CD4-positive, CD25-positive, alpha-beta regulatory T cell (primary cell): ENCODE measurements around the gene ORM1. TPM values are rescaled to one million over a fixed set of nuclear protein-coding genes. Genes with fewer than 3 reads are reported as not detected.

Experiments used
- ATAC-seq, 2 donors: fragments of 150-1000 bp; cut with Tn5 transposase; one replicate each; pipeline ENCODE4 v1.10.0; 2021; ENCODE audit warnings: low read depth in 2 of 2, moderate number of reproducible peaks in 2 of 2, moderate library complexity in 1 of 2
- DNase-seq, 3 donors: peaks; one replicate each; pipeline versions ENCODE4 v3.0.0 to v3.0.0-alpha.2; 2012 to 2022; ENCODE audit warnings: mixed read lengths in 1 of 3
- H3K27ac ChIP-seq: one replicate; pipeline ENCODE4 v1.7.0; 2013; ENCODE audit warnings: mild to moderate bottlenecking, low read length; ENCODE audit not compliant: insufficient read depth, poor library complexity, severe bottlenecking
- H3K27me3 ChIP-seq: one replicate; pipeline ENCODE4 v1.7.0; 2013; ENCODE audit warnings: low read length; ENCODE audit not compliant: control insufficient read depth, insufficient read depth
- H3K36me3 ChIP-seq: one replicate; pipeline ENCODE4 v1.7.0; 2013; ENCODE audit warnings: mild to moderate bottlenecking, low read length, moderate library complexity; ENCODE audit not compliant: control insufficient read depth, insufficient read depth
- H3K4me1 ChIP-seq: 2 replicates; pipeline ENCODE4 v1.7.0; 2013; ENCODE audit warnings: mild to moderate bottlenecking, low read length; ENCODE audit not compliant: insufficient read depth, control insufficient read depth, poor library complexity, severe bottlenecking
- H3K4me3 ChIP-seq: one replicate; pipeline ENCODE4 v1.7.0; 2013; ENCODE audit warnings: low read depth, mild to moderate bottlenecking, low read length, moderate library complexity
- H3K9me3 ChIP-seq, 2 experiments: 1 replicate in 1 of 2; 2 replicates in 1 of 2; pipeline ENCODE4 v1.7.0; 2013; ENCODE audit warnings: low read length in 2 of 2, mild to moderate bottlenecking in 1 of 2, moderate library complexity in 1 of 2; ENCODE audit not compliant: control insufficient read depth in 2 of 2
- H3K27ac Mint-ChIP-seq, 3 donors: one replicate each; pipeline ENCODE4 v1.8.0; 2020 to 2022; ENCODE audit warnings: mild to moderate bottlenecking in 3 of 3, mixed read lengths in 3 of 3, moderate library complexity in 2 of 3
- H3K27me3 Mint-ChIP-seq: one replicate; pipeline ENCODE4 v1.8.0; 2022; ENCODE audit warnings: mild to moderate bottlenecking, mixed read lengths
- H3K36me3 Mint-ChIP-seq: one replicate; pipeline ENCODE4 v1.8.0; 2020; ENCODE audit warnings: mixed read lengths
- H3K4me1 Mint-ChIP-seq, 4 donors: one replicate each; pipeline ENCODE4 v1.8.0; 2020 to 2022; ENCODE audit warnings: mixed read lengths in 4 of 4, mild to moderate bottlenecking in 1 of 4
- H3K4me3 Mint-ChIP-seq, 4 donors: one replicate each; pipeline ENCODE4 v1.8.0; 2020 to 2022; ENCODE audit warnings: mild to moderate bottlenecking in 4 of 4, mixed read lengths in 4 of 4, moderate library complexity in 3 of 4
- H3K9me3 Mint-ChIP-seq, 7 donors: one replicate each; pipeline ENCODE4 v1.8.0; 2020 to 2022; ENCODE audit warnings: mixed read lengths in 7 of 7, mild to moderate bottlenecking in 3 of 7, moderate library complexity in 2 of 7
- polyA plus RNA-seq, 4 donors: library from polyadenylated mRNA; unstranded; fragments of 300-500 nt; fragmentation: Illumina TruSeq; gene quantifications; one replicate each; pipeline ENCODE4 v1.2.3, GENCODE V29; 2021
- total RNA-seq: library from RNA; stranded (reverse); gene quantifications from one replicate; pipeline ENCODE4 v1.2.3, GENCODE V29; 2022

Gene ORM1
- total and polyA plus RNA-seq, 5 donors from 2014 or later = not detected

- H3K36me3 Mint-ChIP-seq = no peaks in the 10 kb centered on the region
- Histone ChIP-seq H3K4me1 (no peaks in the 10 kb centered on the region), H3K36me3 (no peaks in the 10 kb centered on the region), H3K4me3 (no peak overlapping the region), H3K9me3 (peaks cover 5 to 7% of the 10 kb centered on the region in 2 experiments), H3K27ac (no peak overlapping the region), H3K27me3 (no peaks in the 10 kb centered on the region)
- H3K4me1 Mint-ChIP-seq = peaks cover 0 to 4% (median 0%) of the 10 kb centered on the region in 4 donors
- peaks cover 11% of the 10 kb centered on the region for H3K27me3 Mint-ChIP-seq
- ATAC-seq (no peak), DNase-seq (no peak)
- H3K27ac Mint-ChIP-seq = no peak overlapping the region
- H3K4me3 Mint-ChIP-seq = no peak overlapping the region
- H3K9me3 Mint-ChIP-seq = peaks cover 0 to 5% (median 3%) of the 10 kb centered on the region in 7 donors
Observed at GRCh38 chr9:114289571-114290481, 33.1 kb upstream of the ORM1 start.

- no peaks in the 10 kb centered on the region for H3K4me1 ChIP-seq
- no peaks in the 10 kb centered on the region for H3K36me3 Mint-ChIP-seq
- no peaks in the 10 kb centered on the region for H3K36me3 ChIP-seq
- ATAC-seq (no peak), DNase-seq (no peak)
- no peak overlapping the region for H3K27ac ChIP-seq
- no peak overlapping the region for H3K4me3 ChIP-seq
- H3K4me1 Mint-ChIP-seq = peaks cover 0 to 4% (median 0%) of the 10 kb centered on the region in 4 donors
- H3K4me3 Mint-ChIP-seq = no peak overlapping the region
- H3K27me3 Mint-ChIP-seq = peaks cover 11% of the 10 kb centered on the region
- H3K27me3 ChIP-seq = no peaks in the 10 kb centered on the region
- no peak overlapping the region for H3K27ac Mint-ChIP-seq
- peaks cover 10 to 14% of the 10 kb centered on the region in 2 experiments for H3K9me3 ChIP-seq
- H3K9me3 Mint-ChIP-seq = peaks cover 2 to 11% (median 6%) of the 10 kb centered on the region in 7 donors
Observed at GRCh38 chr9:114290561-114290986, 32.3 kb upstream of the ORM1 start.

GRCh38 chr9:114291064-114291474, 31.8 kb upstream of the ORM1 start:
- H3K36me3 Mint-ChIP-seq = no peaks in the 10 kb centered on the region
- no peak overlapping the region for H3K27ac ChIP-seq
- H3K9me3 Mint-ChIP-seq = peaks cover 2 to 15% (median 6%) of the 10 kb centered on the region in 7 donors
- H3K4me3 Mint-ChIP-seq = no peak overlapping the region
- H3K9me3 ChIP-seq = peaks cover 10 to 16% of the 10 kb centered on the region in 2 experiments
- peak; percentile 51 to 53 (median 52) for DNase-seq
- no peaks in the 10 kb centered on the region for H3K27me3 ChIP-seq
- peak in 1 of 2 donors; percentile 43 for ATAC-seq
- H3K27me3 Mint-ChIP-seq = peaks cover 11% of the 10 kb centered on the region
- peak overlapping the region in 1 of 3 donors; percentile 2 for H3K27ac Mint-ChIP-seq
- peaks cover 0 to 4% (median 0%) of the 10 kb centered on the region in 4 donors for H3K4me1 Mint-ChIP-seq
- no peaks in the 10 kb centered on the region for H3K4me1 ChIP-seq
- H3K36me3 ChIP-seq = no peaks in the 10 kb centered on the region
- no peak overlapping the region for H3K4me3 ChIP-seq

- Mint-ChIP-seq H3K4me3 (no peak overlapping the region), H3K36me3 (no peaks in the 10 kb centered on the region), H3K9me3 (peaks cover 2 to 16% (median 6%) of the 10 kb centered on the region in 7 donors), H3K4me1 (peaks cover 0 to 4% (median 0%) of the 10 kb centered on the region in 4 donors), H3K27me3 (peaks cover 11% of the 10 kb centered on the region), H3K27ac (no peak overlapping the region)
- peaks cover 10 to 21% of the 10 kb centered on the region in 2 experiments for H3K9me3 ChIP-seq
- ATAC-seq = no peak
- no peak overlapping the region for H3K27ac ChIP-seq
- H3K36me3 ChIP-seq = no peaks in the 10 kb centered on the region
- no peak for DNase-seq
- H3K27me3 ChIP-seq = no peaks in the 10 kb centered on the region
- no peaks in the 10 kb centered on the region for H3K4me1 ChIP-seq
- H3K4me3 ChIP-seq = no peak overlapping the region
Observed at GRCh38 chr9:114291886-114292590, 30.9 kb upstream of the ORM1 start.

GRCh38 chr9:114294664-114295063, 28.2 kb upstream of the ORM1 start:
- H3K4me3 ChIP-seq = no peak overlapping the region
- Mint-ChIP-seq H3K4me1 (peaks cover 0 to 4% (median 0%) of the 10 kb centered on the region in 4 donors), H3K27ac (no peak overlapping the region), H3K36me3 (no peaks in the 10 kb centered on the region), H3K4me3 (no peak overlapping the region), H3K9me3 (peaks cover 2 to 16% (median 6%) of the 10 kb centered on the region in 7 donors), H3K27me3 (peaks cover 27% of the 10 kb centered on the region)
- H3K27me3 ChIP-seq = no peaks in the 10 kb centered on the region
- no peak overlapping the region for H3K27ac ChIP-seq
- DNase-seq (no peak), ATAC-seq (no peak)
- no peaks in the 10 kb centered on the region for H3K4me1 ChIP-seq
- H3K36me3 ChIP-seq = no peaks in the 10 kb centered on the region
- H3K9me3 ChIP-seq = peaks cover 10 to 21% of the 10 kb centered on the region in 2 experiments

- no peak overlapping the region for H3K4me3 Mint-ChIP-seq
- Histone ChIP-seq H3K27me3 (no peaks in the 10 kb centered on the region), H3K9me3 (peaks cover 10 to 21% of the 10 kb centered on the region in 2 experiments), H3K4me3 (no peak overlapping the region), H3K4me1 (no peaks in the 10 kb centered on the region), H3K27ac (no peak overlapping the region), H3K36me3 (no peaks in the 10 kb centered on the region)
- no peaks in the 10 kb centered on the region for H3K4me1 Mint-ChIP-seq
- peaks cover 23% of the 10 kb centered on the region for H3K27me3 Mint-ChIP-seq
- DNase-seq (no peak), ATAC-seq (no peak)
- no peaks in the 10 kb centered on the region for H3K36me3 Mint-ChIP-seq
- peaks cover 2 to 16% (median 7%) of the 10 kb centered on the region in 7 donors for H3K9me3 Mint-ChIP-seq
- no peak overlapping the region for H3K27ac Mint-ChIP-seq
Observed at GRCh38 chr9:114296338-114296737, 26.6 kb upstream of the ORM1 start.

- Histone ChIP-seq H3K9me3 (peaks cover 8 to 17% of the 10 kb centered on the region in 2 experiments), H3K27me3 (no peaks in the 10 kb centered on the region), H3K4me1 (no peaks in the 10 kb centered on the region), H3K36me3 (no peaks in the 10 kb centered on the region), H3K4me3 (no peak overlapping the region), H3K27ac (no peak overlapping the region)
- DNase-seq (no peak), ATAC-seq (no peak)
- Mint-ChIP-seq H3K4me3 (no peak overlapping the region), H3K9me3 (peaks cover 2 to 15% (median 6%) of the 10 kb centered on the region in 7 donors), H3K27ac (no peak overlapping the region), H3K36me3 (no peaks in the 10 kb centered on the region), H3K4me1 (no peaks in the 10 kb centered on the region), H3K27me3 (peaks cover 19% of the 10 kb centered on the region)
Observed at GRCh38 chr9:114299286-114300152, 23.4 kb upstream of the ORM1 start.
